SK-N-MC (cell line): ENCODE data around the gene HAPSTR1.

Experiments
- DNase-seq: peaks from one replicate; pipeline ENCODE4 v3.0.0-alpha.2; 2011; ENCODE audit warnings: low read depth, low spot score
- H3K27ac ChIP-seq: fragments of 200-600 bp; sonication (generic); 2 replicates; pipeline ENCODE4 v1.5.1; 2016; ENCODE audit warnings: mixed run types
- H3K36me3 ChIP-seq: fragments of 200-600 bp; sonication (generic); 2 replicates; pipeline ENCODE4 v1.6.1; 2017; ENCODE audit warnings: antibody characterized with exemption, low read length, mixed read lengths; ENCODE audit not compliant: insufficient read depth
- H3K4me3 ChIP-seq: fragments of 200-600 bp; sonication (generic); 2 replicates; pipeline ENCODE4 v1.5.1; 2016
- H3K9ac ChIP-seq: fragments of 200-600 bp; sonication (generic); 2 replicates; pipeline ENCODE4 v1.8.0; 2017; ENCODE audit warnings: mixed run types, mixed read lengths; ENCODE audit not compliant: insufficient read length
- H3K9me3 ChIP-seq: fragments of 200-600 bp; sonication (generic); 2 replicates; pipeline ENCODE4 v1.6.1; 2017; ENCODE audit warnings: low read depth, mild to moderate bottlenecking, antibody characterized with exemption, low read length, moderate library complexity, mixed read lengths
- EZH2 ChIP-seq: fragments of 200-600 bp; sonication (generic); IDR thresholded peaks from one replicate; pipeline ENCODE4 v1.6.1; 2017; ENCODE audit warnings: antibody characterized with exemption
- FOXP2 ChIP-seq: optimal IDR thresholded peaks from 2 replicates; pipeline ENCODE3; 2011; ENCODE audit warnings: mild to moderate bottlenecking, moderate library complexity; ENCODE audit not compliant: insufficient read depth; ENCODE audit errors: extremely low read length, control extremely low read depth
- POLR2AphosphoS5 ChIP-seq: IDR thresholded peaks from 2 replicates; pipeline ENCODE4 v1.6.1; 2012; ENCODE audit warnings: mild to moderate bottlenecking, low read depth, low read length, borderline replicate concordance

Gene HAPSTR1

DNA sequence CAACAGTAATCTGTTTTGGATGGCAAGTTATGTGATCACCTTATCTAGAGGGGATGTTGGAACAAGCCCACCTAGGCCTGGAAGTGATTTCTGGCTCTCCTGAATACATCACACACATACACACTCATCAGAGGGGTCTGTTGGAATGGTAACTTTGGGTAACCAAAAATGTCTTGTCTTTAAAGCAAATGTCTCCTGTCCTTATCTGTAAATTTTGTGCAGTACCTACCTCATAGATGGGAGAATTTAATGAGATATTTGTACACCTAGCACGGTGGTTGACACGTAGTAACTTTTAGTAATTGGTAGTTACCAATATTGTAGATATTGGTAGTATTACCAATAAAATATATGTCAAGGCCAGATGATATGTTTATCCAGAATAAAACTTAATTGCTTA is 24.7 kb downstream of the HAPSTR1 start:
- Histone ChIP-seq H3K9ac (no peak overlapping the region), H3K36me3 (peaks cover 93% of the 10 kb centered on the region), H3K4me3 (no peak overlapping the region), H3K9me3 (no peaks in the 10 kb centered on the region), H3K27ac (peak overlapping the region; percentile 40; the same call in 1 of the 2 replicates)
- no peak for TF ChIP-seq EZH2
- TF ChIP-seq POLR2AphosphoS5 = no peak
- no peak for TF ChIP-seq FOXP2
- no peak for DNase-seq

DNA sequence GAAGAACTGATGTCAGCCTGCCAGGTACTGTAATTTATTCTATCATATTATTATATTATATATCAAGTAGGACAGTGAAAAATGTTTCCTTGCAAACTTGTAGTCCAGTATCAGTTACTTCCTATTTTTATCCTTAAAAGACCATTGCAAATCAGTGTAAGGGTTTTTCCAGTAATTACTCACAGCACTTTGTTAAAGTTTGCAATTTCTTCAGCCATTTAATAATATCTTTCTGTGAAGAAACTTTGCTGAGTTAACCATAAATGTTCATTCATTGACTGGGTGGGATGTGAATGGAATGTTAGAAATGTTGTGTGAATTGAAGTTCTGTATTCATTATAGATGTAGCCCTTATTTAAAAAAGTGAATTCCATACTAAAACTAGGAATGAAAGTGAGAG is 26.7 kb downstream of the HAPSTR1 start:
- H3K9me3 ChIP-seq = no peaks in the 10 kb centered on the region
- H3K27ac ChIP-seq = peak overlapping the region; percentile 28; the same call in 1 of the 2 replicates
- TF ChIP-seq FOXP2 = no peak
- TF ChIP-seq POLR2AphosphoS5 = no peak
- TF ChIP-seq EZH2 = no peak
- H3K9ac ChIP-seq = no peak overlapping the region
- peaks cover 80% of the 10 kb centered on the region for H3K36me3 ChIP-seq
- no peak for DNase-seq
- no peak overlapping the region for H3K4me3 ChIP-seq

DNA sequence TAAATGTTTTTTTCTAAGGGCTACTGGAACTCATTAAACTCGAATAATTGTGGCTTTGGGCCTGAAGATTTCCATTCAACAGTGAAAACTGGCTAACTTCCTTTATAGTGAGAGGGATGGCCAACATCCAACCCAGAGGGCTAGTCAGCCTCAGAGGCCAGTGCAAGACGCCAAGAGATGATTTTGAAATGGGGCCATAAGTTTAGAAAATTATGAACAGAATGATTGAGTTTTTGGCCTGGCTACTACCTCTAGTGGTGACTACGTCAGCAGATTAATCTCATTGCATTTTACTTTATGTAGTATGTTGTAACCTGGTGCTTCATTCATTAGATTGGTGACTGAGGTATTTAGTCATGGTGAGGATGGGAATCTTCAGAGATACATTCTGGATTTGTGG is 28.4 kb downstream of the HAPSTR1 start:
- Histone ChIP-seq H3K9ac (no peak overlapping the region), H3K36me3 (peaks cover 65% of the 10 kb centered on the region), H3K27ac (peak overlapping the region; percentile 44; the same call in 1 of the 2 replicates), H3K9me3 (no peaks in the 10 kb centered on the region), H3K4me3 (no peak overlapping the region)
- TF ChIP-seq FOXP2 (no peak), EZH2 (no peak), POLR2AphosphoS5 (no peak)
- no peak for DNase-seq

DNA sequence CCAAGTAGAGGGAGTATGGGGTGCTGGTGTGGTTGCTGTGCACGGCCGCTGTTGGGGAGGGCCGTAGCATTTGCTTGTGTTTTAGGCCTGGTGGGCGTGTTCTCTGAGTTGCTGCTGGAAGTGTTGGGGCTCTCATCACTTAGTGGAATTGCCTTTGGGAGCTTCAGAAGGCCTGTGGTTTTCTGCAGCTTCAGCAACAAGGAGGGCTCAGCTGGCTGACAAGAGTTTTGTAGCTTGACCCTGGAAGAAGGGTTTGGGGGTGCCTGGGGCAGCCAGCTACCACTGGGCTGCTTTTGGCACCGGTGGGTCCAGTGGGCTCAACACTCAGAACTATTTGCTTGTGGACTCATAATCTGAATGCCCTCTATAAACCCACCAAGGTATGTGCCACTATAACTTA is 30.9 kb downstream of the HAPSTR1 start:
- Histone ChIP-seq H3K27ac (peak overlapping the region; percentile 19; the same call in 1 of the 2 replicates), H3K9ac (no peak overlapping the region)

DNA sequence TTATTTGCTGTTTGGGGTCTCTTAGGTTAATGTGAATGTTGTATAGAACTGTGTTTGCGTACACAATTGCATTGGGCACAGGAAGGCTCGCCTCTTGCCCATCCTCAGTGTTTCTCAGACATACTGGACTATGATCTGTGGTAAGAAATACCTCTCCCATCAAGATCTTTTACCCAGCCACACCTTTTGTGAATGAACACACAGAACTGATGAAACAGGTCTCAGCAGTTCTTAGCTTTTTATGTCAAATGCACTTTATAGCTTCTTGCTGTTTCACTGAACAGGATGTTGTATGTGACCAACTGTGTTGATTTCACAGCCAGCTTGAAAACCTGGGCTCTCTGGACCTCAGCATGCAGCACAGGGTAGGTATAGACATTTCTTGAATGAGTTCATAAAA is 31.5 kb downstream of the HAPSTR1 start:
- no peak for DNase-seq

More for the DNA sequence above, 30.9 kb downstream of the HAPSTR1 start:
- Histone ChIP-seq H3K36me3 (peaks cover 39% of the 10 kb centered on the region), H3K4me3 (no peak overlapping the region), H3K9me3 (no peaks in the 10 kb centered on the region)
- TF ChIP-seq POLR2AphosphoS5 = no peak
- DNase-seq = no peak

DNA sequence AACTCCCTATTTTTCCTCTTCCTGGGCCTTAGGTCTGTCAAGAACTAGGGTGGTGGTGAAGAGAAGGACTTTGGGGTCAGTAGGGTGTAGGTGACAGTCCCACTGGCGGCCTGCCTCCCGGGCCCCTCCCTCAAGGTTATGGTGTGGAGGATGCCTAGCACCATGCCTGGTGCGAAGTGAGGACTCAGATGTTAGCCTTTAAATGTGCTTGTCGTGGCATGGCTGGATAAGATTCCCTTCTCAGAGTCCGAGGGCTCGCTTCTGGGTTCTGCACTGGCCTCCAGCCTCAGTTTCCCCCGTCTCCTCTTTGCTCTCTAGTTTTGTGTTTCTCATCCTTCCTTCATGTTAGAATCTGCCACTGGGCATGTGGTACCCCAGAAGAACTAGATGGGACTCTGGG is 32.0 kb downstream of the HAPSTR1 start:
- peak overlapping the region; percentile 46; the same call in 1 of the 2 replicates for H3K27ac ChIP-seq

More for the DNA sequence above, 31.5 kb downstream of the HAPSTR1 start:
- H3K27ac ChIP-seq = peak overlapping the region; percentile 46; the same call in 1 of the 2 replicates
- no peak overlapping the region for H3K4me3 ChIP-seq
- TF ChIP-seq FOXP2 (no peak), POLR2AphosphoS5 (no peak), EZH2 (no peak)
- no peak overlapping the region for H3K9ac ChIP-seq
- no peaks in the 10 kb centered on the region for H3K9me3 ChIP-seq
- H3K36me3 ChIP-seq = peaks cover 33% of the 10 kb centered on the region

DNA sequence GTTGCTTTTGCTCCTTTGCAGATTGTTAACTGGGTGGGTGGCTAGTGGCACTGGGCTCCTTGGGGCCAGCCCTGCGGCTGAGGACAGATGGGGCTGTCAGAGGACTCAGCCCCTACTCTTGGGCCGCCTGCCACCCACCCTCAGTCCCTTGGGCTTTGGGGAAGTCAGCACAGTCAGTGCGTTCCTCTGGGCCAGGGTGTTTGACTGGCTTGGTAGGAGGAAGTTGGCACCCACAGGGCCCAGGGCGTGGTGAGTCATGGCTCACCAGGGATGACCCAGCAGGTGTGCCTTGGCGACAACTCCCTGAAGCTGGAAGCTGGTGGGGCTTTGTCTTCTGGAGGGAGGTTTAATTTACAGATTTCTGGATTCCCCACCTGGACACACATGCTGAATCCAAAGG is 32.4 kb downstream of the HAPSTR1 start:
- Histone ChIP-seq H3K27ac (no peak overlapping the region), H3K9me3 (no peaks in the 10 kb centered on the region), H3K36me3 (peaks cover 27% of the 10 kb centered on the region), H3K9ac (no peak overlapping the region), H3K4me3 (no peak overlapping the region)
- no peak for DNase-seq
- TF ChIP-seq FOXP2 (no peak), EZH2 (no peak), POLR2AphosphoS5 (no peak)

More for the DNA sequence above, 32.0 kb downstream of the HAPSTR1 start:
- peaks cover 30% of the 10 kb centered on the region for H3K36me3 ChIP-seq
- DNase-seq = no peak
- H3K9me3 ChIP-seq = no peaks in the 10 kb centered on the region
- H3K4me3 ChIP-seq = no peak overlapping the region
- no peak for TF ChIP-seq FOXP2
- TF ChIP-seq EZH2 = no peak
- TF ChIP-seq POLR2AphosphoS5 = no peak
- no peak overlapping the region for H3K9ac ChIP-seq

DNA sequence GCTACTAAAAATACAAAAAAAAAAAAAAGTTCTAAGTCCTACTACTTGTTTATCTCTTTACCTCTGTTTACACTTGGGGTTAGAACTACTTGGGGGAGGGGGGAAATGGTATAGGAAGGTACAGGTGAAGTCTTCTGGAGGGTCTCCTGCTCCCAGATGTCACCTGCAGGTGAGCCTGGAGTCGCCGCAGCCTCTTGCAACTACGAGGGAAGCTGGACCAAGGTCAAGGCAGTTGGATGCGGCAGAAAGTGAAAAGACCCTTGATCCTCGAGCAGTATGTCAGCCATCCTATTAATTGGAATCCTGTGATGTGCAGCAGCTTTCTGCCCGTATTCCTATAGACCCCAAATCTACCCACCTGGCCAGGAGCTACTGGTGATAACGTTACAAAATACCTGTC is 33.0 kb downstream of the HAPSTR1 start:
- no peak for TF ChIP-seq POLR2AphosphoS5
- no peak for TF ChIP-seq FOXP2
- no peak for TF ChIP-seq EZH2
- Histone ChIP-seq H3K4me3 (no peak overlapping the region), H3K27ac (0 out of 2 replicates have a peak overlapping the region, but pooled peaks have one; percentile 19), H3K9me3 (no peaks in the 10 kb centered on the region), H3K9ac (no peak overlapping the region), H3K36me3 (peaks cover 21% of the 10 kb centered on the region)
- no peak for DNase-seq

DNA sequence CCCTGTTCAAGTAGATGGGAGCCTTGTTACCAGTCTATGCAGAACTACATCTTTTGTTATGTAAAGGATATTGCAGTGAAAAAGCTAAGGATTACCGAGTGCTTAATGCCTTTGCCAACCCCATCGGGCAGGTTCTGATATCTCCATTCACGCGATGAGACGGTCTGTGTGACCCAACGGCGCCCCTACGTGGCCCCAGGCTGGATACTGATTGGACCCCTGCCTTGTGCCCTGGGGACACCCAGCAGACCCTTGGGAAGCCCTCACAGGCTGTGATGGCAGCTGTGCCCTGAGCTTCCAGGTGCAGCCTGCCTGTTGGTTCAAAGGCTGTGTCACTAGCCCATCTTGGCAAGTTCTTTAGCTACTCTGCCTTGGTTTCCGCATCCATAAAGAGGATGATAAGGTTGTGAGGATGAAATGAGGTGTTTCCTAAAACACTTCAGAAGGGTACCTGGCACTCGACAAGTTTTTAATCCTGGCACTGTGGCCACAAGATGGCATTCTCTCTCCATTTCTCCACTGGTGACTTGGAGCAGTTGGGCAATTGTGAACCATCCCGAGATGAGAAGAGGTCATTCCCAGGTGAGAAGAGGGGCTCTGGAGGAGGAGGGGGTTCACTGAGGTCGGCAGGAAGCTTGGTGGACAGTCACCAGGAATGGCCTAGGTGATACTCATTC is 33.6 kb downstream of the HAPSTR1 start:
- H3K4me3 ChIP-seq = no peak overlapping the region
- no peak overlapping the region for H3K9ac ChIP-seq
- no peak for DNase-seq
- no peaks in the 10 kb centered on the region for H3K9me3 ChIP-seq
- H3K36me3 ChIP-seq = peaks cover 15% of the 10 kb centered on the region
- TF ChIP-seq POLR2AphosphoS5 = no peak; the same call in 1 of the 2 replicates
- TF ChIP-seq FOXP2 = no peak
- no peak for TF ChIP-seq EZH2
- 0 out of 2 replicates have a peak overlapping the region, but pooled peaks have one; percentile 19 for H3K27ac ChIP-seq
